Uterus (tissue), 4 donors: ENCODE results near the gene FUT2. TPM values are rescaled to one million over a fixed set of nuclear protein-coding genes. Genes with fewer than 3 reads are reported as not detected.
A peak's percentile ranks its signal among the peaks of the same experiment; 100 is the strongest.
"Not testable (repeated sequence)": the region's sequence is repeated elsewhere in the genome, so short reads cannot be mapped to it uniquely, and the experiment has no call there.

Experiments used
- DNase-seq, 2 donors: peaks; one replicate each; pipeline ENCODE4 v3.0.0-alpha.2; 2019 to 2020
- H3K27ac ChIP-seq, 2 donors: fragments of 200-600 bp; sonication (generic); 1 replicate in 1 of 2; 2 replicates in 1 of 2; pipeline ENCODE4 v1.5.1; 2016 to 2018
- H3K27me3 ChIP-seq, 2 donors: fragments of 200-600 bp; sonication (generic); one replicate each; pipeline ENCODE4 v1.5.1; 2018 to 2019; ENCODE audit warnings: control low read depth in 1 of 2
- H3K36me3 ChIP-seq, 2 donors: fragments of 200-600 bp; sonication (generic); one replicate each; pipeline ENCODE4 v1.5.1; 2019; ENCODE audit warnings: control low read depth in 1 of 2
- H3K4me1 ChIP-seq, 2 donors: fragments of 200-600 bp; sonication (generic); one replicate each; pipeline ENCODE4 v1.5.1; 2018 to 2019; ENCODE audit warnings: control low read depth in 1 of 2
- H3K4me3 ChIP-seq, 2 donors: fragments of 200-600 bp; sonication (generic); 1 replicate in 1 of 2; 2 replicates in 1 of 2; pipeline ENCODE4 v1.5.1; 2018 to 2019; ENCODE audit warnings: mild to moderate bottlenecking in 1 of 2
- H3K9me3 ChIP-seq, 2 donors: fragments of 200-600 bp; sonication (generic); one replicate each; pipeline ENCODE4 v1.5.1; 2019; ENCODE audit warnings: control low read depth in 1 of 2
- POLR2A ChIP-seq, 2 donors: fragments of 450-650 bp; IDR thresholded peaks; one replicate each; pipeline ENCODE4 v1.6.1; 2016; ENCODE audit warnings: antibody characterized with exemption in 2 of 2, mild to moderate bottlenecking in 1 of 2, moderate library complexity in 1 of 2
- intact Hi-C: fragments of 100-400 bp; cut with DNase I; formaldehyde crosslinking; loops from one replicate; pipeline ENCODE4 v1.15.1; 2023; ENCODE audit warnings: low total_unique reads
- total RNA-seq, 4 donors: library from RNA; depleted of rRNA in 3 of 4; stranded (reverse); fragments of >200 nt in 3 of 4; gene quantifications; one replicate each; pipeline versions ENCODE4 v1.1.0 to v1.2.4, GENCODE V29; 2014 to 2023
- TF ChIP-seq, protein P1 (sequence below), 4 experiments: fragments of 200-600 bp in 2 of 4; fragments of 450-650 bp in 2 of 4; sonication (generic) in 2 of 4; IDR thresholded peaks; one replicate each; pipeline ENCODE4 v1.5.1; 2016 to 2019; ENCODE audit warnings: antibody characterized with exemption in 4 of 4, mild to moderate bottlenecking in 2 of 4, moderate library complexity in 1 of 4
- donor health status: DM: yes; HTN: yes; CAD: no.

FUT2 gene
- total RNA-seq, 4 donors from 2014 or later: 1.0 TPM; not detected in 3

DNA sequence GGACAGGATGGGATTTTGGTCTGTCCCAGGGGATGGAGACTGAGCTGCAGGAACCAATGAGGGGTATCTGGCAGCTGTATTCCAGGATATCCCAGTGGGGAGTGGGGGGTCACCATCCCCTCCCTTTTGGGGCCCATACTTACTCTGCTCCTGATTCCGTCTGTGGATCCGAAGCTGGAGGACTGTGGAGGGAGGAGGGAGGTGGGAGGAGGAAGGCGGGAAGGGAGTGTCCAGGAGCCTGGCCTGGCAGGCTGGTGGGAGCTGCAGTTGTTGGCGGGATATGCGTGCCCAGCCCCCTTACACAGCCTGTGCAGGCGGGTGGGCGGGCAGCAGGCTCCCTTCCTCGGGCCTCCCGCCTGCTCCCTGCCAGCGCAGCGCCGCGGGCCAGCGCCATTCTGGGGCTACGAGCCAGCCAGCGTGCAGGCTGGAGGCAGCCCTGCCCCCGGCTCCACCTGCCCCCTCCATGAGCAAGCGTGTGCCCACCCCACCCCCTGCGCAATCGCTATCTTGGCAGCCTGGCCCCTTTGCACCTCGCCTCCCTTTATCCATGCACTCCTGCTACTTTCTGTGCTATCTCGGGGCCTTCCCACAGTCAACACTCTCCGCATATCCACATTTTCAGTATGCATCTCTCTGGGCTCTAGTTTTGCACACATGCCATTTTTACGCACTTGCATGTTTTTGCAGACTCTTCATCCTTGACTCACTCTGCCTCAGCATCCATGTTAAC is 21.0 kb downstream of the FUT2 start:
- DNase-seq: peak; percentile 81 to 82
- no peaks in the 10 kb centered on the region for H3K36me3 ChIP-seq
- peak overlapping the region; percentile 83 to 92 for H3K27ac ChIP-seq
- TF ChIP-seq POLR2A (IDR thresholded peaks at IDR 0.05): peak in 1 of 2 donors; percentile 31
- TF ChIP-seq, protein P1, sequence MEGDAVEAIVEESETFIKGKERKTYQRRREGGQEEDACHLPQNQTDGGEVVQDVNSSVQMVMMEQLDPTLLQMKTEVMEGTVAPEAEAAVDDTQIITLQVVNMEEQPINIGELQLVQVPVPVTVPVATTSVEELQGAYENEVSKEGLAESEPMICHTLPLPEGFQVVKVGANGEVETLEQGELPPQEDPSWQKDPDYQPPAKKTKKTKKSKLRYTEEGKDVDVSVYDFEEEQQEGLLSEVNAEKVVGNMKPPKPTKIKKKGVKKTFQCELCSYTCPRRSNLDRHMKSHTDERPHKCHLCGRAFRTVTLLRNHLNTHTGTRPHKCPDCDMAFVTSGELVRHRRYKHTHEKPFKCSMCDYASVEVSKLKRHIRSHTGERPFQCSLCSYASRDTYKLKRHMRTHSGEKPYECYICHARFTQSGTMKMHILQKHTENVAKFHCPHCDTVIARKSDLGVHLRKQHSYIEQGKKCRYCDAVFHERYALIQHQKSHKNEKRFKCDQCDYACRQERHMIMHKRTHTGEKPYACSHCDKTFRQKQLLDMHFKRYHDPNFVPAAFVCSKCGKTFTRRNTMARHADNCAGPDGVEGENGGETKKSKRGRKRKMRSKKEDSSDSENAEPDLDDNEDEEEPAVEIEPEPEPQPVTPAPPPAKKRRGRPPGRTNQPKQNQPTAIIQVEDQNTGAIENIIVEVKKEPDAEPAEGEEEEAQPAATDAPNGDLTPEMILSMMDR (IDR thresholded peaks at IDR 0.05): no peak
- H3K4me3 ChIP-seq: peak overlapping the region; percentile 39 to 40
- H3K4me1 ChIP-seq: peaks cover 0 to 11% of the 10 kb centered on the region in 2 donors
- intact Hi-C loops: no loop called here
- no peaks in the 10 kb centered on the region for H3K27me3 ChIP-seq
- no peaks in the 10 kb centered on the region for H3K9me3 ChIP-seq

DNA sequence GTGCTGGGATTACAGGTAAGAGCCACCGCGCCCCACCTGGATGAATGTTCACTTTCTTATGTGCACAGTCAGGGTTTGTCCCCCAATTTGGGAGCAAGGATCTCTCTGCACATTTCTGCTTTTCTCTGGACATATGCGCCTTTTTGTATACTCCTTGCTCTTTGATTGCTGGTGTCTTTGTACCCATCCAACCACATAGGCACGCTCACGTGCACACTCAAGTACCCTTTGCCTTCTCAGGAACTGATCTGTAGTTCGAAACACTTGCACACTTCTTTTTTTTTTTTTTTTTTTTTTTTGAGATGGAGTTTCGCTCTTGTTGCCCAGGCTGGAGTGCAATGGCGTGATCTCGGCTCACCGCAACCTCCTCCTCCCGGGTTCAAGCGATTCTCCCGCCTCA is 22.3 kb downstream of the FUT2 start:
- H3K36me3 ChIP-seq, H3K27ac ChIP-seq, DNase-seq, intact Hi-C loops, H3K9me3 ChIP-seq, H3K4me3 ChIP-seq, H3K27me3 ChIP-seq: not testable (repeated sequence)
- peaks cover 0 to 11% of the 10 kb centered on the region in 2 donors for H3K4me1 ChIP-seq

DNA sequence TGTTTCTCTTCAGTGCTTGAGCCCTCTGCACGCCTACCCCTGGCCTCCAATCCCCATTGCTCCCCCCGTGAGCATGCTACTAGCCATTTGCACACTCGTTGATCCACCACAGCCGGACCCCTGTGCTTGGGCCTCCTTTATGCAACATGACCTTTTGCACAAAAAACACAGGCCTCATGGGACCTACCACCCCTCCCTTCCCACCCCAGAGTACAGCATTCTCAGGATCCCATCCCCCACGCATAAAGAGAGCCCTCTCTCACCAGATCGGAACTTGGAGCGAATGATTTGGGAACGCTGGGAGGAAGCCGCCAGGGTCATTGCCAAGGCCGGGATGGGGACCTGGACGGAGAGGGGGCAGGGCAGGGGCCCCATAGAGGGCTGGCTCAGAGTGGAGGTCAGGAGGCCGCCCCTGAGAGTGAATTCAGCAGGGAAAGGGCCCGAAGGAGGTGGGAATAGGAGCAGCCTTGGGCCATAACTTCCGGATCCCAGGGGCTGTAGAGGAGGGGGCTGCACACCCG is 23.0 kb downstream of the FUT2 start:
- H3K27ac ChIP-seq: peak overlapping the region; percentile 93 to 96
- intact Hi-C loops: no loop called here
- DNase-seq: no peak

DNA sequence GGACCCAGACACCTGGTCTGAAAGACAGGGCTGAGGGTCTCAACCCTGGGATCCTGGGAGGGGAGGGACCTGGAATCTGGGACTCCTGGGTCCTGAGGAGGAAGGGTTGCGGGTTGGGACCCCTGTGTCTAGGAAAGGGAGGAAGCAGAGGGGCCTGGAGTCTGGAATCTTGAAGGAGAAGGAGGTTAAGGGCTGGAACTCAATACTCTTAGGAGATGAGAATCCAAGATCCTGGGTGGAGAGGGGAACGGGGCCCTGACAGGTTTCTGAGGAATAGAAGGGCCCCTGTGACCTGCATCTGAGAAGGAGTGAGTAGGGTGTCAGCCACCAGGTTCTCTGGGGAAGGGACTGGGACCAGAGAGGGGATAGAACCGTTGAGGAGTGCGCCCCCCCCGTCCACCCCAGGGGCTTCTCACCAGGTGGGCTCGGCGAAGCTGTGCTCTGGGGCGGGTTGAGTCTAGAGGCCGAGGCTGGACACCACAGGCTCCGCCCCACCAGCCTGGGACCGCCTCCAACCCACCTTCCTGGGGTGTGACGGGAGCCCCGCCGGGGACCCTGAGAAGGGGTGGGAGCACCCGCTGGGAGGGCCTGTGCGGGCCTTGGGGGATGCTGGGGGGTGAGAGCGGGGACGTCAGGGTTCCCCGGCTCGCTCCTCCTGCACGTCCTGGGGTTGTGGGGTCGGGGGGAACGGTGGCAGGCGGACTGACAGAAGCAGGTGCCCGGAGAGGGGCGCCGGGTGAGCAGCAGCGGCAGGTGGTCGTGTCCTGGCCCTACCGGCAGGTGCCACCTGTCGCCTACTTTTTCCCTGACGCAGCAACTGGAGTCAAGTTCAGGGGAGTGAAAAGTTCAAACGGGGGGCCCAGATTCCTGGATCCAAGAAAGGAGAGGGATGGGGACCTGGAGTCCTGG is 23.7 kb downstream of the FUT2 start, which contains the start of gene MAMSTR:
MAMSTR (minus strand) TSS at position 463 of the 909 bp plus-strand sequence. CDS start 694 bp downstream, outside the sequence.
- Histone ChIP-seq H3K27ac (peak within 1 kb of the TSS; percentile 93 to 96), H3K4me1 (peaks cover 0 to 11% of the 10 kb centered on the region in 2 donors)

More for the DNA sequence above, 23.0 kb downstream of the FUT2 start:
- H3K36me3 ChIP-seq: no peaks in the 10 kb centered on the region
- peaks cover 0 to 11% of the 10 kb centered on the region in 2 donors for H3K4me1 ChIP-seq
- H3K9me3 ChIP-seq: no peaks in the 10 kb centered on the region
- TF ChIP-seq, protein P1 (IDR thresholded peaks at IDR 0.05): no peak
- TF ChIP-seq POLR2A (IDR thresholded peaks at IDR 0.05): no peak
- no peaks in the 10 kb centered on the region for H3K27me3 ChIP-seq
- H3K4me3 ChIP-seq: no peak overlapping the region

DNA sequence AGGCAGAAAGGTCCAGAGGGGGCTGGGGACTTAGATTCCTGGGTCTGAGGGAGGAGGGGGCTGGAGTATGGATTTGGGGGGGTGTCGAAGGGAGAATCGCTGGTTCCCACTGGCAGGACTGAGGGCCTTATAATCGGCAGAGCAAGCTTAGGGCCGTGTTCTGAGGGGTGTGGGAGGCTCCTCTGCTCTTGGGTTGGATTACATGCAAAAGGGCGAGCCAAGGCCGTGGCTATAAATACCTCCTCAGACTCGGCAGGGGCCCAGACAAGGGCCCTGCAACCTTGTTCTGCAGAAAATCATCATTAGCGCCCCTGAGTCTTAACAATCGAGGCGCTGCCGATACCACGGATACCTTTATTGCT is 24.5 kb downstream of the FUT2 start:
- Histone ChIP-seq H3K4me3 (peak overlapping the region in 1 of 2 donors; percentile 51), H3K36me3 (no peaks in the 10 kb centered on the region)
- intact Hi-C loops: no loop called here

More for the DNA sequence above, 23.7 kb downstream of the FUT2 start, which contains the start of gene MAMSTR:
- intact Hi-C loops: no loop called here
- Histone ChIP-seq H3K4me3 (peak within 1 kb of the TSS; percentile 51 to 64), H3K27me3 (no peaks in the 10 kb centered on the region), H3K9me3 (no peaks in the 10 kb centered on the region), H3K36me3 (no peaks in the 10 kb centered on the region)
- TF ChIP-seq, protein P1 (IDR thresholded peaks at IDR 0.05): no peak
- TF ChIP-seq POLR2A (IDR thresholded peaks at IDR 0.05): no peak
- DNase-seq: peak; percentile 43 to 57

More for the DNA sequence above, 24.5 kb downstream of the FUT2 start:
- H3K27ac ChIP-seq: peak overlapping the region; percentile 93 to 96
- no peaks in the 10 kb centered on the region for H3K9me3 ChIP-seq
- peaks cover 0 to 11% of the 10 kb centered on the region in 2 donors for H3K4me1 ChIP-seq
- DNase-seq: no peak
- TF ChIP-seq, protein P1 (IDR thresholded peaks at IDR 0.05): no peak
- no peak for TF ChIP-seq POLR2A (IDR thresholded peaks at IDR 0.05)
- H3K27me3 ChIP-seq: no peaks in the 10 kb centered on the region
